NCI-H510A (cell line): Measurements from ENCODE around the gene CAMK1G.

Experiments
- DNase-seq: peaks from one replicate; lab custom pipeline; 2025; lab: John Stamatoyannopoulos, UW

The CAMK1G gene

GRCh38 chr1:209565759-209566678, 17.5 kb upstream of the CAMK1G start:
- peak; percentile 70 for DNase-seq

- no peak for DNase-seq
Observed at GRCh38 chr1:209567698-209568175, 15.8 kb upstream of the CAMK1G start.

- peak; percentile 34 for DNase-seq
Observed at GRCh38 chr1:209569455-209570207, 13.9 kb upstream of the CAMK1G start.

GRCh38 chr1:209570743-209571142, 12.8 kb upstream of the CAMK1G start:
- no peak for DNase-seq

- peak; percentile 11 for DNase-seq
Observed at GRCh38 chr1:209576392-209577197, 6.9 kb upstream of the CAMK1G start.

- no peak for DNase-seq
Observed at GRCh38 chr1:209577346-209577745, 6.2 kb upstream of the CAMK1G start.

GRCh38 chr1:209580577-209580976, 2.9 kb upstream of the CAMK1G start:
- DNase-seq, result no peak

- DNase-seq, result no peak
Observed at GRCh38 chr1:209584231-209584672, 738 bp downstream of the CAMK1G start.

GRCh38 chr1:209585197-209585596, 1.7 kb downstream of the CAMK1G start:
- DNase-seq, result no peak

- peak; percentile 19 for DNase-seq
Observed at GRCh38 chr1:209585672-209586071, 2.2 kb downstream of the CAMK1G start.

GRCh38 chr1:209586221-209586740, 2.8 kb downstream of the CAMK1G start:
- no peak for DNase-seq

- no peak for DNase-seq
Observed at GRCh38 chr1:209587789-209588188, 4.3 kb downstream of the CAMK1G start.

GRCh38 chr1:209589440-209589839, 5.9 kb downstream of the CAMK1G start:
- DNase-seq, result no peak

- DNase-seq, result no peak
Observed at GRCh38 chr1:209589863-209590262, 6.3 kb downstream of the CAMK1G start.

GRCh38 chr1:209590405-209590804, 6.9 kb downstream of the CAMK1G start:
- no peak for DNase-seq

GRCh38 chr1:209593747-209594146, 10.2 kb downstream of the CAMK1G start:
- DNase-seq, result no peak

- DNase-seq, result no peak
Observed at GRCh38 chr1:209594440-209594839, 10.9 kb downstream of the CAMK1G start.

- DNase-seq, result no peak
Observed at GRCh38 chr1:209595028-209595427, 11.5 kb downstream of the CAMK1G start.

GRCh38 chr1:209595599-209596285, 12.2 kb downstream of the CAMK1G start:
- no peak for DNase-seq

- DNase-seq, result no peak
Observed at GRCh38 chr1:209597499-209597898, 14.0 kb downstream of the CAMK1G start.

GRCh38 chr1:209598227-209598626, 14.7 kb downstream of the CAMK1G start:
- no peak for DNase-seq
